H1 (cell line): Measurements from ENCODE around the gene ALOX12. TPM values are rescaled to one million over a fixed set of nuclear protein-coding genes. Genes with fewer than 3 reads are reported as not detected.
"Not testable (repeated sequence)": the region's sequence is repeated elsewhere in the genome, so short reads cannot be mapped to it uniquely, and the experiment has no call there.

ENCODE experiments used
- CTCF ChIA-PET: fragments of 300-600 bp; sonication (Branson Sonifier 250); formaldehyde crosslinking; loops from one replicate; lab custom pipeline; 2021; ENCODE audit not compliant: partially characterized antibody; lab: Charles Lee
- POLR2A ChIA-PET: fragments of 300-600 bp; sonication (Branson Sonifier 250); formaldehyde crosslinking; loops from one replicate; lab custom pipeline; 2021; ENCODE audit warnings: inconsistent platforms; ENCODE audit not compliant: partially characterized antibody; lab: Charles Lee
- DNase-seq, 2 experiments: peaks; one replicate each; pipeline versions ENCODE4 v3.0.0 to v3.0.0-alpha.2; 2010 to 2022; ENCODE audit warnings: low spot score in 2 of 2, low read depth in 1 of 2, mixed read lengths in 1 of 2
- FAIRE-seq: peaks from 2 replicates; lab custom pipeline; 2011; peaks lifted over from hg19 to GRCh38; lab: Jason Lieb, UNC
- H2AFZ ChIP-seq: 2 replicates; pipeline ENCODE4 v1.8.1; 2012; ENCODE audit warnings: low read length, inconsistent platforms
- H2AK5ac ChIP-seq: 2 replicates; pipeline ENCODE4 v1.6.1; 2013; ENCODE audit warnings: low read depth, low read length
- H2BK120ac ChIP-seq: replicated peaks from 2 replicates; pipeline ENCODE3; 2013; ENCODE audit warnings: low read depth, low read length, inconsistent platforms
- H2BK12ac ChIP-seq: 2 replicates; pipeline ENCODE4 v1.6.1; 2013; ENCODE audit warnings: low read depth, low read length
- H2BK15ac ChIP-seq: 2 replicates; pipeline ENCODE4 v1.6.1; 2013; ENCODE audit warnings: low read length
- H2BK20ac ChIP-seq: 2 replicates; pipeline ENCODE4 v1.6.1; 2013; ENCODE audit warnings: low read length
- H2BK5ac ChIP-seq: 2 replicates; pipeline ENCODE4 v1.6.1; 2013; ENCODE audit warnings: low read depth, low read length
- H3K14ac ChIP-seq: 2 replicates; pipeline ENCODE4 v1.6.1; 2013; ENCODE audit warnings: inconsistent platforms; ENCODE audit not compliant: insufficient read length
- H3K18ac ChIP-seq: 2 replicates; pipeline ENCODE4 v1.6.1; 2013; ENCODE audit warnings: low read length; ENCODE audit errors: extremely low read depth
- H3K23ac ChIP-seq: 2 replicates; pipeline ENCODE4 v1.6.1; 2013; ENCODE audit warnings: inconsistent platforms; ENCODE audit not compliant: insufficient read length
- H3K23me2 ChIP-seq: 2 replicates; pipeline ENCODE4 v1.6.1; 2013; ENCODE audit warnings: low read depth, low read length
- H3K27ac ChIP-seq: 2 replicates; pipeline ENCODE4 v1.6.1; 2011; ENCODE audit warnings: low read depth, low read length, inconsistent platforms
- H3K27me3 ChIP-seq, 4 experiments: replicated peaks in 1 of 4; 1 replicate in 1 of 4; 2 replicates in 3 of 4; pipeline versions ENCODE4 v1.6.1 to v1.8.1; 2011 to 2013; ENCODE audit warnings: low read length in 3 of 4, mild to moderate bottlenecking in 3 of 4, inconsistent platforms in 2 of 4, mixed read lengths in 2 of 4, moderate library complexity in 1 of 4; ENCODE audit not compliant: control insufficient read depth in 3 of 4, insufficient read depth in 3 of 4; ENCODE audit errors: extremely low read depth in 1 of 4
- H3K36me3 ChIP-seq, 4 experiments: 2 replicates each; pipeline versions ENCODE4 v1.6.1 to v1.8.1; 2011 to 2013; ENCODE audit warnings: mild to moderate bottlenecking in 4 of 4, low read length in 3 of 4, moderate library complexity in 2 of 4, control low read depth in 1 of 4, inconsistent platforms in 1 of 4; ENCODE audit not compliant: insufficient read depth in 4 of 4, control insufficient read depth in 2 of 4
- H3K4ac ChIP-seq: replicated peaks from 2 replicates; pipeline ENCODE3; 2013; ENCODE audit warnings: low read length, low read depth, mixed read lengths, inconsistent platforms; ENCODE audit not compliant: insufficient read length
- H3K4me1 ChIP-seq, 4 experiments: replicated peaks in 1 of 4; 1 replicate in 1 of 4; 2 replicates in 3 of 4; pipeline versions ENCODE4 v1.6.1 to v1.8.1; 2011 to 2013; ENCODE audit warnings: low read length in 3 of 4, inconsistent platforms in 2 of 4, mixed read lengths in 1 of 4; ENCODE audit not compliant: insufficient read depth in 4 of 4, control insufficient read depth in 3 of 4
- H3K4me2 ChIP-seq, 2 experiments: 2 replicates each; pipeline versions ENCODE4 v1.6.1 to v1.8.1; 2011 to 2013; ENCODE audit warnings: low read depth in 2 of 2, low read length in 2 of 2, control low read depth in 1 of 2, inconsistent platforms in 1 of 2, mild to moderate bottlenecking in 1 of 2; ENCODE audit not compliant: insufficient read depth in 1 of 2
- H3K4me3 ChIP-seq, 4 experiments: fragments of 200-600, 300-600 bp in 1 of 4; sonication (generic), shearing (Covaris generic), sonication (Bioruptor Twin) in 1 of 4; 2 replicates each; pipeline versions ENCODE4 v1.5.1 to v1.8.1; 2011 to 2016; ENCODE audit warnings: low read length in 4 of 4, low read depth in 3 of 4, control low read depth in 2 of 4, inconsistent platforms in 2 of 4, mild to moderate bottlenecking in 2 of 4, mixed read lengths in 1 of 4, moderate library complexity in 1 of 4; ENCODE audit not compliant: insufficient read depth in 2 of 4; ENCODE audit errors: extremely low read depth in 1 of 4
- H3K56ac ChIP-seq: replicated peaks from 2 replicates; pipeline ENCODE3; 2013; ENCODE audit warnings: low read depth, mild to moderate bottlenecking, mixed read lengths, low read length, inconsistent platforms; ENCODE audit not compliant: insufficient read length
- H3K79me1 ChIP-seq: 2 replicates; pipeline ENCODE4 v1.6.1; 2013; ENCODE audit warnings: low read depth, low read length, control low read depth
- H3K79me2 ChIP-seq, 2 experiments: 2 replicates each; pipeline versions ENCODE4 v1.6.1 to v1.8.1; 2012 to 2013; ENCODE audit warnings: low read length in 2 of 2, mild to moderate bottlenecking in 2 of 2, inconsistent platforms in 1 of 2; ENCODE audit not compliant: insufficient read depth in 2 of 2, control insufficient read depth in 1 of 2
- H3K9ac ChIP-seq, 4 experiments: replicated peaks in 1 of 4; 1 replicate in 1 of 4; 2 replicates in 3 of 4; pipeline versions ENCODE4 v1.6.1 to v1.8.1; 2011 to 2013; ENCODE audit warnings: low read depth in 3 of 4, low read length in 3 of 4, control low read depth in 2 of 4, mild to moderate bottlenecking in 2 of 4, moderate library complexity in 2 of 4, inconsistent platforms in 1 of 4; ENCODE audit errors: extremely low read depth in 1 of 4
- H3K9me3 ChIP-seq, 2 experiments: 2 replicates each; pipeline versions ENCODE4 v1.6.1 to v1.8.1; 2012 to 2013; ENCODE audit warnings: mild to moderate bottlenecking in 2 of 2, moderate library complexity in 2 of 2, control low read depth in 1 of 2, inconsistent platforms in 1 of 2, low read depth in 1 of 2, low read length in 1 of 2, mixed read lengths in 1 of 2; ENCODE audit not compliant: insufficient read depth in 2 of 2
- H4K20me1 ChIP-seq, 2 experiments: replicated peaks in 1 of 2; 2 replicates each; pipeline versions ENCODE3 to v1.8.1; 2011 to 2013; ENCODE audit warnings: inconsistent platforms in 2 of 2, low read length in 2 of 2, mild to moderate bottlenecking in 1 of 2; ENCODE audit not compliant: insufficient read depth in 2 of 2, control insufficient read depth in 1 of 2
- H4K5ac ChIP-seq: 2 replicates; pipeline ENCODE4 v1.6.1; 2013; ENCODE audit warnings: low read length, low read depth, mixed read lengths, inconsistent platforms; ENCODE audit not compliant: insufficient read length
- H4K8ac ChIP-seq: 2 replicates; pipeline ENCODE4 v1.8.0; 2013; ENCODE audit warnings: mild to moderate bottlenecking, moderate library complexity, low read length, inconsistent platforms; ENCODE audit not compliant: insufficient read depth; ENCODE audit errors: extremely low read depth
- H4K91ac ChIP-seq: replicated peaks from 2 replicates; pipeline ENCODE3; 2013; ENCODE audit warnings: low read length, mixed read lengths, inconsistent platforms; ENCODE audit not compliant: insufficient read length
- WGBS, 2 experiments: shearing (Covaris generic) in 1 of 2; methylation state at CpG; one replicate each; pipeline versions ENCODE4 v1.1.6 to v1.1.7; 2013 to 2015; ENCODE audit warnings: low lambda C conversion rate in 2 of 2, mixed read lengths in 2 of 2, inconsistent platforms in 1 of 2, low coverage in 1 of 2, missing lambda C conversion rate in 1 of 2; ENCODE audit not compliant: insufficient replicate concordance in 2 of 2, insufficient coverage in 1 of 2, insufficient read length in 1 of 2; ENCODE audit errors: extremely low coverage in 1 of 2, missing lambda C conversion rate in 1 of 2; 5-methylcytosine and 5-hydroxymethylcytosine counted together
- polyA plus RNA-seq, 7 experiments: library from polyadenylated mRNA; depleted of rRNA in 3 of 7; stranded (reverse) in 5 of 7; unstranded in 2 of 7; fragments of >200 nt in 5 of 7; fragments of 200-250 nt in 2 of 7; gene quantifications; 1 replicate in 5 of 7; 2 replicates in 1 of 7; 4 replicates in 1 of 7; pipeline versions ENCODE4 v1.2.1 to v1.2.3, GENCODE V29; 2011 to 2013; ENCODE audit warnings: missing spikeins in 2 of 7, mixed read lengths in 2 of 7
- total RNA-seq: library from RNA; stranded (reverse); fragmentation: NEBNext Ultra II Directional; extraction: Animal tissue kit (Norgen Biotek cat#: 25700); gene quantifications from 2 replicates; pipeline ENCODE4 v1.2.1, GENCODE V29; 2021
- TF ChIP-seq, protein P1 (sequence below): IDR thresholded peaks from 2 replicates; pipeline ENCODE4 v1.6.1; 2011; ENCODE audit warnings: low read length, improper control_type of control experiment
- TF ChIP-seq, protein P2 (sequence below): IDR thresholded peaks from 2 replicates; pipeline ENCODE4 v1.6.1; 2011; ENCODE audit warnings: low read depth, mild to moderate bottlenecking, low read length; ENCODE audit not compliant: insufficient read depth

Gene ALOX12
- total and polyA plus RNA-seq, 2 of the 8 experiments (the other 6 are each of a cell fraction or from before 2014, with no cell fraction given), result 1.4 to 2.0 TPM

- Histone ChIP-seq H3K4me2 (peak overlapping the region; percentile 89 to 97), H3K4me3 (peak overlapping the region; percentile 30 to 64 (median 34); a peak in 7 of 8 replicates), H3K27me3 (peaks cover 3 to 33% (median 29%) of the 10 kb centered on the region in 4 experiments), H3K4me1 (peaks cover 0 to 16% (median 13%) of the 10 kb centered on the region in 4 experiments; a peak in 5 of 7 replicates), H2AFZ (peak overlapping the region; percentile 91; the same call in 1 of the 2 replicates), H3K23me2 (peaks cover 31% of the 10 kb centered on the region; the same call in 1 of the 2 replicates)
- H2AK5ac ChIP-seq, H3K56ac ChIP-seq, H4K91ac ChIP-seq, H2BK12ac ChIP-seq, H2BK15ac ChIP-seq, H2BK20ac ChIP-seq, H3K36me3 ChIP-seq, H3K79me2 ChIP-seq, H4K8ac ChIP-seq, H4K20me1 ChIP-seq, H2BK5ac ChIP-seq, H3K9me3 ChIP-seq, H3K18ac ChIP-seq, H3K27ac ChIP-seq, H3K9ac ChIP-seq, H4K5ac ChIP-seq, H2BK120ac ChIP-seq, H3K79me1 ChIP-seq, H3K23ac ChIP-seq, H3K4ac ChIP-seq, H3K14ac ChIP-seq: not testable (repeated sequence)
- TF ChIP-seq, protein P1, sequence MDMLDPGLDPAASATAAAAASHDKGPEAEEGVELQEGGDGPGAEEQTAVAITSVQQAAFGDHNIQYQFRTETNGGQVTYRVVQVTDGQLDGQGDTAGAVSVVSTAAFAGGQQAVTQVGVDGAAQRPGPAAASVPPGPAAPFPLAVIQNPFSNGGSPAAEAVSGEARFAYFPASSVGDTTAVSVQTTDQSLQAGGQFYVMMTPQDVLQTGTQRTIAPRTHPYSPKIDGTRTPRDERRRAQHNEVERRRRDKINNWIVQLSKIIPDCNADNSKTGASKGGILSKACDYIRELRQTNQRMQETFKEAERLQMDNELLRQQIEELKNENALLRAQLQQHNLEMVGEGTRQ, result peak; percentile 68; the same call in 1 of the 2 replicates
- TF ChIP-seq, protein P2, sequence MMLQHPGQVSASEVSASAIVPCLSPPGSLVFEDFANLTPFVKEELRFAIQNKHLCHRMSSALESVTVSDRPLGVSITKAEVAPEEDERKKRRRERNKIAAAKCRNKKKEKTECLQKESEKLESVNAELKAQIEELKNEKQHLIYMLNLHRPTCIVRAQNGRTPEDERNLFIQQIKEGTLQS, result 0 out of 2 replicates have a peak, but pooled peaks have one; percentile 2
- CTCF ChIA-PET, result interaction anchor here (0.6 to 17.5 kb wide), 40 partner anchors 8 to 514 kb away, joined by 3 to 434 read pairs (median 6); partner anchors contain the start of genes ACAP1, ASGR1, ASGR2 and SLC16A13
- peak in 1 of 2 experiments; percentile 64 for DNase-seq
- 19% methylated on average over 26 of the region's 26 CpGs; no CpG with 5 or more reads in 1 of the 2 experiments for WGBS, 2 experiments
- POLR2A ChIA-PET, result interaction anchor here (1.0 to 3.0 kb wide), 8 partner anchors 9 to 261 kb away, joined by 3 to 13 read pairs (median 4); no protein-coding TSS in a partner anchor
- FAIRE-seq, result peak; percentile 62
Measured at GRCh38 chr17:7046725-7047397, 51.0 kb downstream of the ALOX12 start.
